Chondrocyte (in vitro differentiated cells): Measurements from ENCODE around the gene SGPP1. TPM values are rescaled to one million over a fixed set of nuclear protein-coding genes. Genes with fewer than 3 reads are reported as not detected.

ENCODE experiments used
- DNase-seq: peaks from one replicate; pipeline ENCODE4 v3.0.0; 2021; ENCODE audit warnings: mixed read lengths, low spot score
- H3K27ac Mint-ChIP-seq: one replicate; pipeline ENCODE4 v1.8.0; 2021; ENCODE audit warnings: mild to moderate bottlenecking, moderate library complexity, mixed read lengths; ENCODE audit not compliant: unreplicated experiment
- H3K27me3 Mint-ChIP-seq: 2 replicates; pipeline ENCODE4 v1.8.0; 2021; ENCODE audit warnings: low read depth, mixed read lengths
- H3K36me3 Mint-ChIP-seq: 2 replicates; pipeline ENCODE4 v1.8.0; 2021; ENCODE audit warnings: low read depth, mixed read lengths
- H3K4me1 Mint-ChIP-seq: 2 replicates; pipeline ENCODE4 v1.8.0; 2021; ENCODE audit warnings: low read depth, mild to moderate bottlenecking, mixed read lengths
- H3K4me3 Mint-ChIP-seq: one replicate; pipeline ENCODE4 v1.8.0; 2021; ENCODE audit warnings: mild to moderate bottlenecking, moderate library complexity, mixed read lengths; ENCODE audit not compliant: unreplicated experiment
- H3K9me3 Mint-ChIP-seq: 2 replicates; pipeline ENCODE4 v1.8.0; 2021; ENCODE audit warnings: low read depth, mixed read lengths
- total RNA-seq: library from RNA; stranded (reverse); gene quantifications from 3 replicates; pipeline ENCODE4 v1.2.1, GENCODE V29; 2021
- TF ChIP-seq, protein P1 (sequence below): fragments of 200-600 bp; sonication (generic); IDR thresholded peaks from 2 replicates; pipeline ENCODE4 v1.5.0; 2021; ENCODE audit warnings: antibody characterized with exemption, mild to moderate bottlenecking, moderate library complexity

The SGPP1 gene
- total RNA-seq, 1 donor from 2014 or later, result 23.3 TPM

DNA sequence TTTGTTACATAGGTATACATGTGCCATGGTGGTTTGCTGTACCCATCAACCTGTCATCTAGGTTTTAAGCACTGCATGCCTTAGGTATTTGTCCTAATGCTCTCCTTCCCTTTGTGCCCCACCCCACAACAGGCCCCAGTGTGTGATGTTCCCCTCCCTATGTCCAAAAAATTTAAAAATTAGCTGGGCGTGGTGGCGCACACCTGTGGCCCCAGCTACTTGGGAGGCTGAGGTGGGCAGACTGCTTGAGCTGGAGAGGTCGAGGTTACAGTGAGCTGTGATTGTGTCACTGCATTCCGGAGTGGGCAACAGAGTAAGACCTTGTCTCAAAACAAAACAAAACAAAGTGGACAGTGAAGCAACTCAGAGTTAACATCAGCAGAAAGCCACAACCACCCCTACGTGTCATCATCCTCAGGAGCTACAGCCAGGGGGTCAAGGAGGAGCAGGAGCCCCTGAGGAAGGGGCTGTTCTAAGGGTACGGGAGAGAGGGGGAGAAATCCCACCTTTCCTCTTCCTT lies 36.8 kb upstream of the SGPP1 start:
- no peak overlapping the region for H3K4me3 Mint-ChIP-seq
- H3K36me3 Mint-ChIP-seq, result no peaks in the 10 kb centered on the region
- no peaks in the 10 kb centered on the region for H3K9me3 Mint-ChIP-seq
- TF ChIP-seq, protein P1, sequence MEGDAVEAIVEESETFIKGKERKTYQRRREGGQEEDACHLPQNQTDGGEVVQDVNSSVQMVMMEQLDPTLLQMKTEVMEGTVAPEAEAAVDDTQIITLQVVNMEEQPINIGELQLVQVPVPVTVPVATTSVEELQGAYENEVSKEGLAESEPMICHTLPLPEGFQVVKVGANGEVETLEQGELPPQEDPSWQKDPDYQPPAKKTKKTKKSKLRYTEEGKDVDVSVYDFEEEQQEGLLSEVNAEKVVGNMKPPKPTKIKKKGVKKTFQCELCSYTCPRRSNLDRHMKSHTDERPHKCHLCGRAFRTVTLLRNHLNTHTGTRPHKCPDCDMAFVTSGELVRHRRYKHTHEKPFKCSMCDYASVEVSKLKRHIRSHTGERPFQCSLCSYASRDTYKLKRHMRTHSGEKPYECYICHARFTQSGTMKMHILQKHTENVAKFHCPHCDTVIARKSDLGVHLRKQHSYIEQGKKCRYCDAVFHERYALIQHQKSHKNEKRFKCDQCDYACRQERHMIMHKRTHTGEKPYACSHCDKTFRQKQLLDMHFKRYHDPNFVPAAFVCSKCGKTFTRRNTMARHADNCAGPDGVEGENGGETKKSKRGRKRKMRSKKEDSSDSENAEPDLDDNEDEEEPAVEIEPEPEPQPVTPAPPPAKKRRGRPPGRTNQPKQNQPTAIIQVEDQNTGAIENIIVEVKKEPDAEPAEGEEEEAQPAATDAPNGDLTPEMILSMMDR, result no peak
- no peaks in the 10 kb centered on the region for H3K4me1 Mint-ChIP-seq
- no peaks in the 10 kb centered on the region for H3K27me3 Mint-ChIP-seq
- no peak for DNase-seq
- H3K27ac Mint-ChIP-seq, result no peak overlapping the region

DNA sequence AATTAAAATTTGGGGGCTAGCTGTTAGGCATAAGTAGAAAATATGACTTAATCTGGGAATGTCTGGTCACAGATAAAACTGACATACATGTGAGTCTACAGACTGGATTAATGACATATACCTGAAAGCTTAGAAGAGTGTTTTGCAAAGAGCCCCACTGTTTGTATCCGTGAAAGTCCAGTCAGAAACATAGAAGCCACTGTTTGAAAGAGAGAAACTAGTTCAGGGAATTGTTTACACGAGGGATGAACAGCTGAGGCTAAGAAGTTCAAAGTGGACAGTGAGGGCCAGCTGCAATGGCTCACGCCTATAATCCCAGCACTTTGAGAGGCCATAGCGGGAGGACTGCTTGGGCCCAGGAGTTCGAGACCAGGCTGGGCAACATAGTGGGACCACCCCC lies 36.2 kb upstream of the SGPP1 start:
- Mint-ChIP-seq H3K36me3 (no peaks in the 10 kb centered on the region), H3K4me1 (no peaks in the 10 kb centered on the region), H3K9me3 (no peaks in the 10 kb centered on the region), H3K27me3 (no peaks in the 10 kb centered on the region), H3K27ac (no peak overlapping the region), H3K4me3 (no peak overlapping the region)
- TF ChIP-seq, protein P1, result no peak
- no peak for DNase-seq

- no peak overlapping the region for H3K4me3 Mint-ChIP-seq
- TF ChIP-seq, protein P1, result no peak
- no peaks in the 10 kb centered on the region for H3K4me1 Mint-ChIP-seq
- no peaks in the 10 kb centered on the region for H3K36me3 Mint-ChIP-seq
- H3K9me3 Mint-ChIP-seq, result no peaks in the 10 kb centered on the region
- H3K27ac Mint-ChIP-seq, result no peak overlapping the region
- H3K27me3 Mint-ChIP-seq, result no peaks in the 10 kb centered on the region
- DNase-seq, result no peak
Observed at GRCh38 chr14:63761351-63762117, 33.7 kb upstream of the SGPP1 start.

- H3K4me3 Mint-ChIP-seq, result no peak overlapping the region
- TF ChIP-seq, protein P1, result no peak
- H3K27me3 Mint-ChIP-seq, result no peaks in the 10 kb centered on the region
- no peak overlapping the region for H3K27ac Mint-ChIP-seq
- no peak for DNase-seq
- no peaks in the 10 kb centered on the region for H3K9me3 Mint-ChIP-seq
- H3K36me3 Mint-ChIP-seq, result no peaks in the 10 kb centered on the region
- H3K4me1 Mint-ChIP-seq, result no peaks in the 10 kb centered on the region
Observed at GRCh38 chr14:63760014-63760413, 32.1 kb upstream of the SGPP1 start.

- no peaks in the 10 kb centered on the region for H3K36me3 Mint-ChIP-seq
- H3K27me3 Mint-ChIP-seq, result no peaks in the 10 kb centered on the region
- H3K27ac Mint-ChIP-seq, result no peak overlapping the region
- H3K4me3 Mint-ChIP-seq, result no peak overlapping the region
- DNase-seq, result no peak
- no peaks in the 10 kb centered on the region for H3K9me3 Mint-ChIP-seq
- TF ChIP-seq, protein P1, result no peak
- no peaks in the 10 kb centered on the region for H3K4me1 Mint-ChIP-seq
Observed at GRCh38 chr14:63759456-63759855, 31.6 kb upstream of the SGPP1 start.
